Jurkat, Clone E6-1 (cell line): ENCODE measurements around the gene LCN6.
"Not testable (repeated sequence)": the region's sequence is repeated elsewhere in the genome, so short reads cannot be mapped to it uniquely, and the experiment has no call there.

Source experiments
- DNase-seq: peaks from one replicate; pipeline ENCODE4 v3.0.0-alpha.2; 2011; ENCODE audit warnings: low read depth, low spot score
- H3K4me3 ChIP-seq: 2 replicates; pipeline ENCODE4 v1.5.1; 2011; ENCODE audit warnings: mild to moderate bottlenecking, low read length, control low read depth, moderate library complexity

Gene LCN6

GRCh38 chr9:136762915-136763648 lies 14.8 kb upstream of the LCN6 start:
- no peak overlapping the region for H3K4me3 ChIP-seq
- DNase-seq, result no peak

GRCh38 chr9:136762221-136762691 lies 13.9 kb upstream of the LCN6 start:
- DNase-seq, result no peak
- no peak overlapping the region for H3K4me3 ChIP-seq

- no peak for DNase-seq
These were observed 13.2 kb upstream of the LCN6 start for GRCh38 chr9:136761545-136761981.

GRCh38 chr9:136760834-136761544 lies 12.7 kb upstream of the LCN6 start:
- not testable (repeated sequence) for H3K4me3 ChIP-seq
- peak; percentile 17 for DNase-seq

More at GRCh38 chr9:136761545-136761981, 13.2 kb upstream of the LCN6 start:
- H3K4me3 ChIP-seq, result no peak overlapping the region

GRCh38 chr9:136760424-136760823 lies 12.1 kb upstream of the LCN6 start:
- no peak overlapping the region for H3K4me3 ChIP-seq
- no peak for DNase-seq

GRCh38 chr9:136759436-136760325 lies 11.4 kb upstream of the LCN6 start:
- H3K4me3 ChIP-seq, result no peak overlapping the region
- no peak for DNase-seq

- no peak overlapping the region for H3K4me3 ChIP-seq
- no peak for DNase-seq
These were observed 10.7 kb upstream of the LCN6 start for GRCh38 chr9:136759001-136759400.

- no peak for DNase-seq
- H3K4me3 ChIP-seq, result no peak overlapping the region
These were observed 9.4 kb upstream of the LCN6 start for GRCh38 chr9:136757751-136758140.

- DNase-seq, result no peak
- H3K4me3 ChIP-seq, result no peak overlapping the region
These were observed 9.0 kb upstream of the LCN6 start for GRCh38 chr9:136757328-136757727.

- no peak overlapping the region for H3K4me3 ChIP-seq
These were observed 8.5 kb upstream of the LCN6 start for GRCh38 chr9:136756836-136757235.

GRCh38 chr9:136756134-136756438 lies 7.8 kb upstream of the LCN6 start:
- DNase-seq, result no peak
- no peak overlapping the region for H3K4me3 ChIP-seq

More at GRCh38 chr9:136756836-136757235, 8.5 kb upstream of the LCN6 start:
- no peak for DNase-seq

DNA sequence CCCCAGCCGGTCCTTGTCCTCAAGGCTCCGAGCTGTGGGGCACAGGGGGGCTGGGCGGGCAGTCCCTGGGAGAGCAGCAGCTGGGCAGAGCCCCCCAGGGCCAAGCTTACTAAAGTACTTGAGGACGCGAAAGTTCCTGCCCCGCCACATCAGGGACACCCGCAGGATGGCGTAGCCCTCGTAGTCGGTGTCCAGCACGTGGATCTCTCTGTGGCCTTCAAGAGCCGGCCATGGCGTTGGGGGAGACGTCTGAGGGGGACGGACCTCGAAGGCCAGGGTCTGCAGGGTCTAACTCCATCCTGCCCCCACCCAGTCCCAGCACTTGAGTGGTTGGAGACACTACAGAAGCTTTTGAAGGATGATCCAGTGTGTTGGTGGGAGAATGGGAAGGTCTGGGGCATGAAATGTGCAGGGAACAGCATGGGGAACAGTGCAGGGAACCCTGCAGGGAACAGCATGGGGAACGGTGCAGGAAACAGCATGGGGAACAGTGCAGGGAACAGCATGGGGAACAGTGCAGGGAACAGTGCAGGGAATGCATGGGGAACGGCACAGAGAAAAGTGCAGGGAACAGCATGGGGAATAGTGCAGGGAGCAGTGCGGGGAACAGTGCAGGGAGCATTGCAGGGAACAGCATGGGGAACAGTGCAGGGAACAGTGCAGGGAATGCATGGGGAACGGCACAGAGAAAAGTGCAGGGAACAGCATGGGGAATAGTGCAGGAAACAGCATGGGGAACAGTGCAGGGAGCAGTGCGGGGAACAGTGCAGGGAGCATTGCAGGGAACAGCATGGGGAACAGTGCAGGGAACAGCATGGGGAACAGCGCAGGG lies 7.2 kb upstream of the LCN6 start:
- not testable (repeated sequence) for H3K4me3 ChIP-seq

DNA sequence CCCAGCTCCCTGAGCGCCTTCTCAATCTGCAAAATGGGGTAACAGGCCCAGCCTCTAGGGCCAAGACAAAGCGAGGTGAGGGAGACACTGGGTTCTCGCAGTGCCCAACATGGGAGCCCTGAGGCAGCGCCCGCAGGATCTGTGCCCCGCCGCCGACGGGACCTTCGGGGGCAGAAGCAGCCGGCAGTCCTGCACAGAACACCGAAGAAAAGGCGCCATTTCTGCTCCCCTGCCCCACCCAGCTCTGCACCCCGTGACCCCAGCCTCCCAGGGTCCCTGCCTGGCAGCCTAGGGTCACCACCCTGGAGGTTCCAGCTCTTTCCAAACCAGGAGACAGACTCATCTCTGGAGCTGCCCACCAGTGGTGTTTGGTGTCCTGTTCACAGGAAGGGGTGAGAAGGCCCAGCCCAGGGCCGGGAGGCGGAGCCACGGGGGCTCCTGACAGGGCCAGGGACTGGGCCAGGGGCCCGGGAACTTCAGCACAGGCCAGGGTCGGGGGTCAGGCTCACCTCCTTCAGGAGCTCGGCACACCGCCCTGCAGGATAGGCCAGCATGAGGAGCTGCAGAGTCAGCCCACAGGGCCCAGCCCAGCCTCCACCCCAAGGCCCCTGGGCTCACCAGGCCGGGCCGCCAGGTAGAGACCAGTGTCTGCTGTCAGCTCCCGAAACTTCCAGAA lies 6.4 kb upstream of the LCN6 start:
- DNase-seq, result no peak
- H3K4me3 ChIP-seq, result no peak overlapping the region

More for the DNA sequence above, 7.2 kb upstream of the LCN6 start:
- DNase-seq, result not testable (repeated sequence)

DNA sequence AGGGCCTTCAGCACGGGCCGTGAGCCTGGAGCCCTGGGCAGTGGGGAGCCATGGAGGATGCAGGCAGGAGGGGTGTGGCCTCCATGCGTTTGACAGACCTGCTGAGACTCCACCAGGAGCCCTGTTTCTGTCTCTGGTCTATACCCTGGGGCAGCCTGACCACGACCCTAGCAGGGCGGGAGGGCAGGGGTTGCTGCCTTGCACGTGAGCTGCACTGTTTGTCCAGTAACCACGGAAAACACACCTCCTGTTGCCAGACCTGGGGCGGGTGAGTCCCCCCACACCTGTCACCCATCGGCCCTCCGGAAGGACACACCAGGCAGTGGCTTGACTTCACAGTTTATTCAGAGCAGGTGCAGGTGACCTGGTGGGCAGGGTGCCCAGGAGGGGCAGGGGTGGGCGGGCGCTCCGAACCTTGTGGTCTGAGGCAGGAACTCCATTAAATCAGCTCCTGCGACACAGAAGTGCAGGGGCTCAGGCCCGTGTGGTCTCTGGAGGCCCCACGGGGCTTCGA lies 5.8 kb upstream of the LCN6 start:
- H3K4me3 ChIP-seq, result no peak overlapping the region
- DNase-seq, result no peak

- H3K4me3 ChIP-seq, result no peak overlapping the region
- no peak for DNase-seq
These were observed 5.2 kb upstream of the LCN6 start for GRCh38 chr9:136753371-136754058.

GRCh38 chr9:136751814-136752213 lies 3.5 kb upstream of the LCN6 start:
- no peak overlapping the region for H3K4me3 ChIP-seq
- DNase-seq, result no peak

- H3K4me3 ChIP-seq, result no peak overlapping the region
- DNase-seq, result no peak
These were observed 2.9 kb upstream of the LCN6 start for GRCh38 chr9:136751244-136751643.

DNA sequence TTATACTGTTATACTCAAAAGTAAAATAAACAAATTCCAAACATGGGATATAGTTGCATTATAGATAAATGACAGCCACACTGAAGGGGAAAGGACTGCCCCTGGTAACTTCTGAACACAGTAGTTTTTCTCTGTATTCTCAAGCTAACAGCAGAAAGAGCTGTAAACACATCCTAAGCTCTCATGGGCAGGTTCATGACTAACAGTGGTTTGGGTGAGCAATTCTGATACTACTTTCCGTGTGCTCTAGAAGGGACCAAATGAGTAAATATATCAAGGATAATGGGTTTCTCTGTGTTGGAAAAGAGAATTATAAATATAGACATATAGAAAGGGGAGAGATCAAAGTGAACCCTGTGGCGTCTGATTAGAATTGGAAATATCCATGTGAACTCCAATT lies 2.2 kb upstream of the LCN6 start:
- no peak for DNase-seq
- H3K4me3 ChIP-seq, result no peak overlapping the region
